Stimulated activated CD8-positive, alpha-beta memory T cell treated with anti-CD3 and anti-CD28 coated beads, Interleukin-15, amount 100 ng/mL, for 24 hours (primary cell): ENCODE results near the gene COL6A5.
"Not testable (repeated sequence)": the region's sequence is repeated elsewhere in the genome, so short reads cannot be mapped to it uniquely, and the experiment has no call there.

Source experiments
- DNase-seq: peaks from one replicate; pipeline ENCODE4 v3.0.0-alpha.2; 2020; ENCODE audit warnings: low read depth

COL6A5 gene

DNA sequence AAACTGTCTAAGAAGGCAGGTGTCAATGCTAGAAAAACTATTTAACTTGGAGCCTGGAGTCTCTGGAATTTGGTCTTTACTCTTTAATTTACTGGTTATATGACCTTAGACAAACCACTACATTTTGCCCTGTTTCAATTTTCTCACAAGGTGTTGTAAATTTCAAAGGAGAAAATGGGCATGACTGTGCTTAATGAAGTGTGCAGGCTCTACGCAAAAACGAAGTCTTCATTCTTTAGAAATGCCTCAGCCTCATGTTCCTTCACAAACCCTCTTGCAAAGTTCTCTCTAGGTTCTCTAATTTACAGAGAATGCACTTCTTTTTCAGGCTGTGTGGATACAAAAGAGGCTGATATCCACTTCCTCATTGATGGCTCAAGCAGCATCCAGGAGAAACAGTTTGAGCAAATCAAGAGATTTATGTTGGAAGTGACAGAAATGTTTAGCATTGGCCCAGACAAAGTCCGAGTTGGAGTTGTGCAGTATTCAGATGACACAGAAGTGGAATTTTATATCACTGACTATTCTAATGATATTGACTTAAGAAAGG is 39.1 kb downstream of the COL6A5 start:
- DNase-seq, result no peak

DNA sequence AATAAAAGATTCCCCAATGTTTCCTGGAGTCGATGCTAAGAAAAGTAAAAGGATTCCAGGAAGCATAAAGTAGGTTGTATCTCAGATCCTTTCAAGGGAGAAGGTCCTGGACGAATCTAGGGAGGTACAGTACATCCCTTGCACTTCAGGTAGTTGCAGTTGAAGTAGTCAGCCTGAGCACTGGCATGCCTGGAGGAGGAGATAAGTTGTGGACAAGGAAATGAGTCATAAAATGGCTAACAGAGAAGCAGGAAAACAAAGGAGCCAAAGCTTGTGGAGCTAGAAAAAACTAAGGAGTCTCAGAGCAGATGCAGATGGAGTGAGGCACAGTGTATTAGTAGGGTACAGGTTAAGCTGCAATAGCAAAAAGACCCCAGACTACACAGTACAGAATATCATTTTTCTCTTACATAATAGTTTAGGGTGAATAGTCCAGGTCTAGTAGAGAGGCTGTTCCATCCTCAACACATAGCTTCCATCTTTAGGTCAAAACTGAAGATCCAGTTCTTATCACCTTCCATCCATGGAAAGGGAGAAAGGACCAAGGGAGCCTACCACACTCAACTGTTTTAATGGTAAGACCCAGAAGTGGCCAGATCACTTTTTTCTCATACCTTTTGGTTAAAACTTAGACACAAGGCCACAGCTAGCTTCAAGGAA is 41.3 kb downstream of the COL6A5 start:
- DNase-seq, result no peak

DNA sequence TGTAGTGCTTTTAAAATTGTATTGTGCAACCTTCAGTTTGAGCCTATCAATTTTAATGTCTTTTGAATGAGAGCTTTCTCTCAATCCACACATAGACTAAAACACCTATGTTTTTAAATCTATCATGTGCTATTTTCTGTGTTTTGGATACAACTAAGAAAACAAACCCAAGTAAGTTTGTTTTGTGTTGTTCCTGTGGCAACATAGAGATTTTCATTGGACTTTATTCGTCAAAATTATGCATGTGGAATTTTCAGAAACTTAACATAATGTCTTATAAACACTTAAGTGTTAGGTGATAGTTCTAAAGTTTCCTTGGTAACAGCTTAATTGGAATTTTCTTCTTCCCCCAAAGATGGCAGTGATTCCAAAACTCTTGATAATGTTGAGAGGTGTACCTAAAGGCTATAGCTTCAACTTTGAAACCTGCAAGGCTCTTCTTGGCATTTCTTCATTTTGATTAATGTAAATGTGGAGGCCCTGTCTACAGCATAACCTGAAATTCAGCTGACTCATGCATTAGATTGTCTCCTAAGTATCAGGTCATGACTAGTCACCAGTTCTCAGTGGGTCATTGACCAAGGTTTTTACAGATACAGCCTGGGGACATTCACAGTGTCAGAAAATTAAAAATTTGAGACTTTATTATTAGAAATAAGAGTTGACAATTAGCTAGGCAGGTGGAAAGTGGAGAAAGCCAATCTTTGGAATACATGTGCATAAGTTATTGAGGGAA is 44.4 kb downstream of the COL6A5 start:
- no peak for DNase-seq

DNA sequence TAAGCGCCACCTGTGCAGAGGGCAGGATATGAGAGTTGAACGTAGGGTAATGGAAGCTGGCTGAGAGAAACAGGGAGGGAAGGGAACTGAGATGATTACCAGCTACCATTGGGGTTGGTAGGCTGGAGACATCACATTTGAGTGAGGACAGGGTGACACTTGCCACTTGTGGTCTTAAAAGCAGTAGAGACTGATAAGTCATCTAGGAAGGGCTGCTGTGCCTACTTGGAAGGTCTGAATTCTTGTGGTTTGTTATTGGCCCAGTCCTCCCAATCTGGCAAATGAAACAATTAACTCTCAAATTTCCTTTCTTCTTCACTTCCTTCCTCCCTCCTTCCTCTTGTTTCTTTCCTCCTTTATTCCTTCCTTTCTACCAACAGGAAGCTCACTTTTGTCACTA is 46.8 kb downstream of the COL6A5 start:
- DNase-seq, result no peak

DNA sequence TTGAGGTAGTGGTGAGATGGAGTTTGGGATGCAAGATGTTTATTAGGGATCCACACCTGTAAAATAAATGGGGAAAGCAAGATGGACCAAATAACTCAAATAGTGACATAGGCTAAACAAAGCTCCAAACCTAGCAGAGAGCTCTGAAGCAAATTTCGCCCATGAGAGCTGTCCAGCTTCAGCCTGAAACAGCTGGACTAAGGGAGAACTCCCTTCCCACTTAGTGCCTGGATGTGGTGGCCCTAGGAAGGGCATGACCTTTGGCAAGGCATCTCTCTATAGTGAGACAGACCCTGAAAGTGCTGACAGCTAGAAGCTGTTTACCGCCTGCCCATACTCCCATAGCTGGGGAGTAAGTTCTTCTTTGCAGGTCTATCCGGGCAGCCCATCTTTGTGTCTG is 48.1 kb downstream of the COL6A5 start:
- DNase-seq, result no peak

DNA sequence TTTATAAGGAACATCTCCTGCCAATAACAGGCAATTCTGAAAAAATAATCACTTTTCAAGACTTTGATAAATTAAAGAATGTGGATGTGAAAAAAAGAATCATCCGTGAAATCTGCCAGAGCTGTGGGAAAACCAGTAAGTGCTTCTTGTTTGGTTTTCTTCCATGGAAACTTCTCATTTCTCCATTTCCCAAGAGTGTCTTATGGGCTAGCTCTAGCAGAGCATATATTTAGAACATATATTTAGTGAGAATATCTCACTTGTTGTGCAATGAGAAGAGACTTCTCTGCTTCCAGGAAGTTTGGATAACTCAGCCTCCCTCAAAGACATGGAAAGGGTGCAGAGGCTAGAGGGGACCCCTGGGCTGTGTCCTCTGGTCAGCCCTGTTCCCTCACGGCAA is 49.9 kb downstream of the COL6A5 start:
- no peak for DNase-seq

DNA sequence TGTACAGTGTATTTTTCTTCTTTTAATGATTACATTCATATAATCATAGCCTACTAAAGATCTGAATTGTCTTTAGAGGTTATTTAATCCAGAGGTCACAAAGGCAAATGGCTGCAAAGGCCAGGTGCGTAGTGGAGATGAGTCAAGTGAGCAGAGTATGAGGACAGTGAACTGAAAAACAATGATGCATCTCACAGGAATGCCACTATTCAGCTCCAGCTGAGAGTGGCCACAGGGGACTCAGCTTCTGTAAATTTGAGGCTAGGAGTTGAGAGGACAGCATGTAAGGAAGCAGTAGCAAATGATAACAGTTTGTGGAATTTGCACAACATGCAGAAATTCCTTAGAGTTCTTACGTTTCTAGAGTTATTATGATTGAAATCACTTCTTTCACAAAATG is 50.4 kb downstream of the COL6A5 start:
- no peak for DNase-seq

DNA sequence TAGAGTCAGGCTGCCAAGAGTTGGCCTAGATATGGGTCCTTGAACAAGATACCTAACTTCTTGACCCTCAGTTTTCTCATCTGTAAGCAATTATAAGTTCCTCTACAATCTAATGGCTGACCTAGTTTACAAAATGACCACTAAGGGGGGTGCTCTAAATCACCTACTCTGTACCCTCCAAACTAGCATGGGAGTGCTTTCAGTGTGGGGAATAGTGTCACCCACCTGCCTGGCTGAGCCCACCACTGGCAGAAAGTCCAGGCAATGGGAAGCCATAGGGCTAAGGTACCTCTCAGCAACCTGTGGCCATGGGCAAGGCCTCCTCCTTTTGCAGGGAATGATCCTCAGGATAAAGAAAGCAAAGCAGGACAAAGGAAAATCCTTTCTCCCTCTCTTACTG is 58.9 kb downstream of the COL6A5 start:
- DNase-seq, result no peak

DNA sequence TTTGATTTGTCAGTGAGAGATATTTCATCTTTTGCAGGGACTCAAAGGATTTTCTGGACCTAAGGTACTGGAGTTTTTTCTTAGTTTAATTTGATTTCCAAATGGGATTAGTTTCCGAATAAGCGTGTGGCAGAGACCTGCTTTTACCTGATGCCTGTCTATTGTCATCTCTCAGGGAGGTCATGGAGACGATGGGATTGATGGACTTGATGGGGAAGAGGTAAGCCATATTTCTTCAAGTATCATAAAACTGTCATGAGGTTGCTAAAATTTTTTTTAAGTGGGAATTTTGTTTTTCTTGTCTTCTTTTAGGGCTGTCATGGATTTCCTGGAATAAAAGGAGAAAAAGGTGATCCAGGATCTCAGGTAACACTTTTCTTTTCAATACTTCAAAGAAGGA is 60.5 kb downstream of the COL6A5 start:
- DNase-seq, result no peak

DNA sequence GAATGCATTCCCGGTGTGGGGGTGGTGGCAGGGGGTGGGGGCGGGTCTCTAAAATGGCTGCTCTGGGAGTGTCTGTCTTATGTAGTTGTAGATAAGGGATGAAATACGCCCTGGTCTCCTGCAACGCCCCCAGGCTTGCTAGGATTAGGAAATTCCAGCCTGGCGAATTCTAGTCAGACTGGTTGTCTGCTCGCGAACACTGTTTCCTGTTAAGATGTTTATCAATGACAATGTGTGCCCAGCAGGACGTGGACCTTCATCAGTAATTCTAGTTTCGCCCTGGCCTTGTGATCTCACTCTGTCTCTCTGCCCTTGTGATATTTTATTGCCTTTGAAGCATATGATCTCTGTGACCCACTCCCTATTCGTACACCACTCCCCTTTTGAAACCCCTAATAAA is 62.8 kb downstream of the COL6A5 start:
- not testable (repeated sequence) for DNase-seq

DNA sequence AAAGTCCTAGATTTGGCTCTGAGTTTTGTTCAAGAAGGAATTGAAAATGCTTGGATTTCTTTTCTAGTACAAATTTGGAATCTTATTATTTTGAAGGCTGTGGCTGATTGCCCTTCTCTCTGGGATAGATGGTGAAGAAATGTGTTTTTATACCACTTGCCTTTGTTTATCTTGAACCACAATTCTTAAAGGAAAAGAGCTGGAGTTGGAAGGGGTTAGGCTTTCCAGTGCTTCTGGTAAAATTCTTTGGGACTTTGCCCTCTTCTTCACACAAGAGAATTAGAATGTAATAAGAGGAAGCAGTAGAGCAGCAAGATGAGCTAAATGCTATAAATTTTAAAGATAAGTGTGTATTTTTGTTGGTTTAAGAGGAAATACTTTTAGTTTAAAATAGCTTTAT is 65.8 kb downstream of the COL6A5 start:
- no peak for DNase-seq

DNA sequence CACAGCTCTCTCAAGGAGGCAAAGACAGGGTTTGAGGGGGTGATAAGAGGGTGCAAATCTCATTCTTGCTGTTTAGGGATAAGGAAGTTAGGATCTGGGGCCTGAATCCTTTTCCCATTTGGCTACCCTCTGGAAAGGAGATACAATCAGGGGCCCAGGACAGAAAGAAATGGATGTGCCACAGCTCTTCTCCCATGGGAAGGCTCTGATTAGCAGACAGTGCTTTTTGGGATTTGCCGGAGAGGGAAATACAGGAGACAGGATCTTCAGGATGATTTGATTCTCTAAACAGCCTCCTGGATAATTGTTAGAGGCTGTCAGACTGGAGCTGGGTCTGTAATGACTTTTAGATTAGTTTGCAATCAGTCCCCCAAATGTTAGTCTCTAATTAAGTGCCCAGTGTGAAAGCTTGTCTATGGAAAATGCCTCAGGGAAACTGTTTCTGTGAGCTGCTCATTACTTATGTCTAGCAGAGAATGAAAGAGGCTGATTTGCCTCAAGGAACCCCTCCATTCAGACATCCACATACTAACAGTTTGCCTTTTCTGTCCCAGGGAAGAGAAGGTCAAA is 67.6 kb downstream of the COL6A5 start:
- no peak for DNase-seq

DNA sequence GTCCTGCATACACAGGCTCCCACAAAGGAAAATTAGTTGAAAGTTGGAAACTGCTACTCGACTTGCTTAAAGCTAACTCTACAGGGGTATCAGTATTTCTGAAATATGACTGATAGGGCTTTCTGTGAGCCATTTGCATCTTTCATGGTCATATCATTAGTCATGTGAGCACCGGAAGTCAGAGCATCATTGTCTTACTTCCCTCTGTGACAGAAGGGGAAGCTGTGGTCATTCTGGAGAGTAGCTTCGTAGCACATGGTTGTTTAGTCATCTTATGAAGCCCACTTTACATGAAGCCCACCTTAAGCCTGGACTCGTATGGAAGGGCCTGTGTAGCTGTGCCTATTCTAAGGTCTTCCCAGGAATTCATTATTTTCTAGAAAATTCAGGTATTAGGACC is 69.0 kb downstream of the COL6A5 start:
- no peak for DNase-seq

DNA sequence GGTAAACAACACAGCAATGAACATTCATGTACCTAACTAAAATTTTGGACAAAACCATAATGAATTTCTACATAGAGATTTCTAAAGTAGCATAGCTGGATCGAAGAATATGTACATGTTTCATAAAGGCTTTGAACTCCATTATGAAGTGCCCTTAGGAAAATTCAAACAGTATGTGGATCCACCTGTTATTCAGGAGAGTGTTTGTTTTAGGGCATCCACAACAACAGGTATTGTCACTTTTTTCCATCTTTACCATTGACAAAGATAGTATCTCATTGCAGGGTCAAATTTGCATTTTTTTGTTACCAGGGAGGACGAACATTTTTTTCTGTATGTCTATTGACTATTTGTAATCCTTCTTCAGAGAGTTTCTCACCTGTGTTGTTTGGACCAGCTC is 75.0 kb downstream of the COL6A5 start:
- no peak for DNase-seq

DNA sequence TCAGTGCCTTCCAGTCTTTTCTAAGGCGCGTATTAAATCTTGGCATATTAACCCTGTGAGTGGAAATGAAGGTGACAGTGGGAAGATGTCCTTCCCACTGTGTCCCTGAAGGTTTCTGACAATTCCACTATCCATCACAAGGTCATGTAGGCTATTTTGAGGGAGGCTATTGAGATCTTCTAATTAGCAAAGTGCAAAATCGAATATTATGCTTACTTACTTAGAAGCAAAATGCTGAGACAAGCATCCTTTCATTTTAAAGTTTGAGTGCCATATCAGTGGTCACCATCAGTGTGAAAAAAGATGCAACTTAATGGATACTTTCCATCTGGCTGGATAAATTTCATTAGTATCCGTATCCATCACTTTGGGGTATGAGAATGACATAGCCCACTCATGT is 77.6 kb downstream of the COL6A5 start:
- DNase-seq, result no peak

DNA sequence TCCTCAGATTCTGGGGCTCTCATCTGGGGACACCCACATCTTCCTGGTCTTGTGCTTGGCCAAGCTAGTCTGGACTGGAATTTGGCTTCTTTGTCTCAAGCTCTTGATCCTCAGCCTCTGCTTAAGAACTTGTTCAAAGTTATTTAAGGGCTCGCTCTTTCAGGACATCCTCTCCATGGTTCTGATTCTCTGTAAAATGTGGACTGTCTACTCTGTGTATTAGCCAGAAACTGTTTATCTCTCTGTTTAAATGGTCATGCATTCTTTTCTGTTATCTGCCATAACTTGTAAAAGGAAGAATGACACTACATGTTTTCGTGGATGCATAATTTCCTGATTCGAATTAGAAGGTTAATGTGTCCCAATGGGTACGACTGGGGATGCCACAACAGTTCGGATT is 79.4 kb downstream of the COL6A5 start:
- DNase-seq, result no peak

DNA sequence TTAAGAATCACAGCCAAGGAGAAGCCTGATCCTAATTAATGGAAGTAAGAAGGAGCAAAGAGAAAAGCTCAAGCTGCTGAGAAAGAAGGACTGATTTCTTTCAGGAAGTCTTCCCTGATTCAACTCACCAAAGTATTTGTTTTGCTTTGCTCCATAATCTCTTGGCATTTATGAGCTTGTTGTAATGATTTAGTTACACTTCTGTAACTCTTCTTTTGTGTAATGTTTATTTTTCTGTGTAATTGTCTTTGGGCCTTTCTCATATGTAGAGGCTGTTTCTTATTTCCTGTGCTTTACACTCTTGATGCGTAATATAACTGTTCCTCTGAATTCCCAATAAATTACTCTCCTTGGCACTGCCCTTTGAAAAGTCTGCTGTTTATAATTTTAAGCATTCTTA is 80.0 kb downstream of the COL6A5 start:
- DNase-seq, result no peak

DNA sequence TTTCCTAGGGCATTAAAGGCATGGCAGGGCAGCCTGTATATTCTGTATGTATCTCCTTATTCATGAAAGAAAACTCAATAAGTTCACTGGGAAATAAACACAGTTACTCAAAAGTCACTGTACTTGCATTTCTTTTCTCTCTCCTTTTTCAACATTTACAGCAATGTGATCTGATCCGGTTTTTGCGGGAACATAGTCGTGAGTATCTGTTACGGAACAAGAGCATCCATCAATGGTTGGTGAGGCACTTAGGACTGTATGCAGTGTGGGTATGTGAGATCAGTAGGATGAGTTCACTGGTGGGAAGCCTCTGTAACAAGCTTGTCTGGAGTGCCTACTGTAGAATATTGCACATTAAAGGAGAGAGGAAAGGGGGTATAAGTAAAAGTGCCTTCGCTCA is 80.7 kb downstream of the COL6A5 start:
- no peak for DNase-seq

DNA sequence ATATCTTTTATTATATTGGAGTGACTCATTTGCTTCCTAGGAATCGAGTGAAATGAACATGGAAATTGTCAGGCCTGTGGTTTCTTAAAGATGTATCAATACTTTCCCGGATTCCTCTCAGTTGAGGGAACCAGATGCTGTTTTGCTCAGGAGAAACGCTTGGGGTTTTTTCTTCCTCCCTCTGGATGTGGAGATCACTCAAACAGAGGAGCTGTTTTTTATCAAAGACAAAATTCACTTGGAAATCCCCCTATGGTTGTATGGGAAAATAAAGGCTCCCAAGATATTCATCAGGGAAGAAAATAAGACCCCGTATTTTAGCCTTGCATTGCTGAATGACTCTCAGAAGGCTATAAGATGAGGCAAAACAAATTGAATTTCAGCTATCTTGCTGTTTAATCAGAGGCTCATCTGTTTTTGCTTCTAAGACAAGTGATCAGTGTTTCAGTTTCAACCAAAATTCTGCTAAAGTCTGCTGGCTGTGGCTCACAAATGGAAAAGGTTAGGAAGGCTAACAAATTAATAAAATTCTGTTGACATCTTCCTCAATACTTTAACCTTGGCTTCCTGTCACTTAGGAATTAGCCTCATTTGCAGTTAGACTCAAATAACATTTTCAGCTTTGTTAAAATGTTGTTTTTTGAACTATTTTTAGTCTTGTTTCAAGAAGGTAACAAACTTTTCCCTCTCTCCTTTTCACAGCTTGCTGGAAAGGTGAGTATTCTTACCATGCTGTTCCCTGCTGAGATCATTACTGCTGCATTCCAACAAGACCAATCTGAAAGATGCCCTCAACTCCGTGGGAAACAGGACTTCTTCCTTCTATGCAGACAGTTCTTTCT is 83.6 kb downstream of the COL6A5 start:
- no peak for DNase-seq

DNA sequence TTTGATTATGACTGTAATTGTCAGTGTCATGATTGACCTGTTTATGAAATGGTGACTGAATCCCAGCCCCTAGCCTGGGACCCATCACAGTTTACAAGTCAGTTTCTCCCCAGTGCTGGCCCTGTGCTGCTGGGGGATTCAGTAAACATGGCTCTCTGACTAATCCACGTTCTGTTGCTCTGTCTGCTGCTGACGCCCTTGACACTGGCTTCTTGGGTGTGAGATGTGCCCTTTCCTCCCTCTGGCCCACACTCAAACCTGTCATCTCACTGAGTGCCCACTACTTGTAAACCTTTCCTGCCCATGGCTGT is 84.2 kb downstream of the COL6A5 start:
- no peak for DNase-seq

DNA sequence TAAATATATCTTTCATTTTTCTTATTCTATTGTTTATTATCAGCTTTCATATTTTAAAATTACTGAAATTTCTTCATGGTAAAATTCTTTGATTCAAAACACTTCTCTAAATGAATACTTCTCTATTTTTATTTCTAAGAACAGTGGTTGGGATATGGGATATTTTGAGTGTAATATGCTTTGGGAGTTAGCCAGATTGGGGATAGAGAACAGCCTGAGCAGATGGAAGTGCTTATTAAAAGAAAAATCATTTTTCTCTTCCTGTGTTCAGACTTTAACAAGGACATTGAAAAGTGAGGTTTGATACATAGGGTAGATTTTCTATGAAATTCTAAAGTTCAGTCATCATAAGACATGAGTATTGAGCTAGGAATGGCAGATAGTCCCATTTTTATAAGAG is 84.8 kb downstream of the COL6A5 start:
- no peak for DNase-seq

DNA sequence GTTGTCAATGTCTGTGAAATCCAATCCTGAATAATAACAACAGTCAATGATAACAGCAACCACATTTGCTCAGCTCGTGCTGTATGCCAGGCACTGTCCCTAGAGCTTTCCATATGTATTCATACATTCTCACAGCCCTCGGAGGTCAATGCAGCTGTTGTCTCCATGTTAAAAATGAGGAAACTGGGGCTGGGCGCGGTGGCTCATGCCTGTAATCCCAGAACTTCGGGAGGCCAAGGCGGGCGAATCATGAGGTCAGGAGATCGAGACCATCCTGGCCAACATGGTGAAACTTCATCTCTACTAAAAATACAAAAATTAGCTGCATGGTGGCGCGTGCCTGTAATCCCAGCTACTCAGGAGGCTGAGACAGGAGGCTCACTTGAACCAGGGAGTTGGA is 86.6 kb downstream of the COL6A5 start:
- not testable (repeated sequence) for DNase-seq

DNA sequence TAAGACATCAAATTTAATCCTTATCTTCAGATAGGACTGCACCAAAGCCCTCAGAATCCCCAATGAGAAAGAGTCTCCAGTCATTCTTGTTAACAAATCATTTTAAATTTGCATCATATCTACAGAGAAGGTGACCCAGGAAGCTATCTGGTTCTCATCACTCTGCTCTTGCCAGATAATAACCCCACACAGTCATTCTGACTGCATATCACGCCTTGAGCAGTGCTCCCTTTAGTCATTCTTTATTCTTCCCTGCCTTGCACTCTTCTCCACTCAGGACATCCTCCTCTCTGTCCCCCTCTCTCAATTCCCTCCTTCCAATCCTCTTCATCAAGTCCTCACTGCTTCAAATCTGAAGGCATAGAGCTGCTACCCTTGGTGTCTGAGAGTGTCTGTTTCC is 87.8 kb downstream of the COL6A5 start:
- DNase-seq, result no peak
